ELF-1 (cell line): ENCODE results near the gene YOD1.

ENCODE experiments used
- DNase-seq: peaks from one replicate; pipeline ENCODE4 v3.0.0-alpha.2; 2016; ENCODE audit warnings: low read depth, low spot score

The YOD1 gene

GRCh38 chr1:207027206-207027777 lies 23.7 kb downstream of the YOD1 start:
- DNase-seq: no peak

GRCh38 chr1:207026104-207026534 lies 24.9 kb downstream of the YOD1 start:
- no peak for DNase-seq

GRCh38 chr1:207025146-207025880 lies 25.7 kb downstream of the YOD1 start:
- DNase-seq: peak; percentile 74

GRCh38 chr1:207024202-207025145 lies 26.5 kb downstream of the YOD1 start:
- no peak for DNase-seq

- no peak for DNase-seq
These were observed 27.9 kb downstream of the YOD1 start for GRCh38 chr1:207022996-207023679.

- DNase-seq: no peak
These were observed 29.0 kb downstream of the YOD1 start for GRCh38 chr1:207021876-207022596.

GRCh38 chr1:207021139-207021861 lies 29.7 kb downstream of the YOD1 start:
- no peak for DNase-seq

- no peak for DNase-seq
These were observed 30.3 kb downstream of the YOD1 start for GRCh38 chr1:207020709-207021107.

GRCh38 chr1:207020065-207020708 lies 30.8 kb downstream of the YOD1 start:
- no peak for DNase-seq

GRCh38 chr1:207019661-207020060 lies 31.3 kb downstream of the YOD1 start:
- no peak for DNase-seq

- no peak for DNase-seq
These were observed 31.8 kb downstream of the YOD1 start for GRCh38 chr1:207019161-207019560.

GRCh38 chr1:207018707-207019106 lies 32.3 kb downstream of the YOD1 start:
- DNase-seq: no peak

- DNase-seq: no peak
These were observed 33.1 kb downstream of the YOD1 start for GRCh38 chr1:207017615-207018559.

GRCh38 chr1:207015791-207016190 lies 35.2 kb downstream of the YOD1 start:
- no peak for DNase-seq

- DNase-seq: no peak
These were observed 36.3 kb downstream of the YOD1 start for GRCh38 chr1:207014728-207015127.

- DNase-seq: no peak
These were observed 37.5 kb downstream of the YOD1 start for GRCh38 chr1:207013321-207014085.

GRCh38 chr1:207010726-207011125 lies 40.3 kb downstream of the YOD1 start:
- no peak for DNase-seq

GRCh38 chr1:207009945-207010344 lies 41.1 kb downstream of the YOD1 start:
- DNase-seq: no peak
